Mesenchymal stem cell (in vitro differentiated cells and primary cell): ENCODE measurements around the gene C10orf71.

Experiments
- DNase-seq: peaks from one replicate; pipeline ENCODE4 v3.0.0-alpha.2; 2013
- H2AFZ ChIP-seq: one replicate; pipeline ENCODE4 v1.6.1; 2013; ENCODE audit warnings: low read depth, mild to moderate bottlenecking, control low read depth, inconsistent platforms, low read length, moderate library complexity
- H2AK5ac ChIP-seq: 2 replicates; pipeline ENCODE4 v1.6.1; 2013; ENCODE audit warnings: low read length, moderate library complexity, mild to moderate bottlenecking, inconsistent platforms; ENCODE audit not compliant: severe bottlenecking
- H2BK120ac ChIP-seq: one replicate; pipeline ENCODE4 v1.6.1; 2013; ENCODE audit warnings: low read depth, mild to moderate bottlenecking, inconsistent platforms, low read length, moderate library complexity
- H2BK12ac ChIP-seq, 2 experiments: one replicate each; pipeline ENCODE4 v1.6.1; 2013; ENCODE audit warnings: inconsistent platforms in 2 of 2, low read length in 2 of 2, mild to moderate bottlenecking in 2 of 2, moderate library complexity in 2 of 2, control low read depth in 1 of 2
- H2BK15ac ChIP-seq: one replicate; pipeline ENCODE4 v1.6.1; 2013; ENCODE audit warnings: mild to moderate bottlenecking, low read depth, inconsistent platforms; ENCODE audit not compliant: poor library complexity, severe bottlenecking
- H2BK5ac ChIP-seq: 2 replicates; pipeline ENCODE4 v1.6.1; 2013; ENCODE audit warnings: low read depth, mild to moderate bottlenecking, low read length, control low read depth, inconsistent platforms; ENCODE audit not compliant: poor library complexity, severe bottlenecking
- H3K14ac ChIP-seq, 2 experiments: one replicate each; pipeline ENCODE4 v1.6.1; 2013; ENCODE audit warnings: inconsistent platforms in 2 of 2, low read length in 2 of 2, control low read depth in 1 of 2, mild to moderate bottlenecking in 1 of 2, moderate library complexity in 1 of 2
- H3K18ac ChIP-seq, 2 experiments: one replicate each; pipeline ENCODE4 v1.6.1; 2013; ENCODE audit warnings: inconsistent platforms in 2 of 2, low read length in 2 of 2, control low read depth in 1 of 2, low read depth in 1 of 2, mild to moderate bottlenecking in 1 of 2
- H3K23ac ChIP-seq, 2 experiments: one replicate each; pipeline ENCODE4 v1.6.1; 2013; ENCODE audit warnings: inconsistent platforms in 2 of 2, low read length in 2 of 2, mild to moderate bottlenecking in 2 of 2, moderate library complexity in 2 of 2, control low read depth in 1 of 2
- H3K27ac ChIP-seq: 2 replicates; pipeline ENCODE4 v1.5.1; 2013; ENCODE audit warnings: mild to moderate bottlenecking, moderate library complexity, low read length, control low read depth, inconsistent platforms; ENCODE audit not compliant: poor library complexity, severe bottlenecking
- H3K27me3 ChIP-seq, 2 experiments: 2 replicates each; pipeline versions ENCODE4 v1.6.1 to v1.7.0; 2013; ENCODE audit warnings: low read length in 2 of 2, mild to moderate bottlenecking in 2 of 2, moderate library complexity in 2 of 2, control low read depth in 1 of 2, inconsistent platforms in 1 of 2; ENCODE audit not compliant: control insufficient read depth in 1 of 2, insufficient read depth in 1 of 2
- H3K36me3 ChIP-seq, 2 experiments: 2 replicates each; pipeline versions ENCODE4 v1.6.1 to v1.7.0; 2013; ENCODE audit warnings: low read length in 2 of 2, control low read depth in 1 of 2, inconsistent platforms in 1 of 2, low read depth in 1 of 2, mild to moderate bottlenecking in 1 of 2; ENCODE audit not compliant: insufficient read depth in 2 of 2, control insufficient read depth in 1 of 2
- H3K4ac ChIP-seq, 2 experiments: one replicate each; pipeline ENCODE4 v1.6.1; 2013; ENCODE audit warnings: inconsistent platforms in 2 of 2, low read length in 2 of 2, mild to moderate bottlenecking in 2 of 2, moderate library complexity in 2 of 2, control low read depth in 1 of 2, low read depth in 1 of 2
- H3K4me1 ChIP-seq: 2 replicates; pipeline ENCODE4 v1.6.1; 2013; ENCODE audit warnings: low read depth, low read length, control low read depth; ENCODE audit not compliant: control insufficient read depth, insufficient read depth
- H3K4me2 ChIP-seq: 2 replicates; pipeline ENCODE4 v1.6.1; 2013; ENCODE audit warnings: low read length, mild to moderate bottlenecking, inconsistent platforms; ENCODE audit not compliant: poor library complexity, severe bottlenecking
- H3K4me3 ChIP-seq, 2 experiments: 2 replicates each; pipeline versions ENCODE4 v1.5.1 to v1.7.0; 2013; ENCODE audit warnings: low read length in 2 of 2, mild to moderate bottlenecking in 2 of 2, control low read depth in 1 of 2, low read depth in 1 of 2; ENCODE audit not compliant: insufficient read depth in 1 of 2
- H3K79me1 ChIP-seq: replicated peaks from 2 replicates; pipeline ENCODE4 v1.6.1; 2013; ENCODE audit warnings: mild to moderate bottlenecking, control low read depth, low read length, inconsistent platforms; ENCODE audit not compliant: poor library complexity, severe bottlenecking
- H3K9ac ChIP-seq: 2 replicates; pipeline ENCODE4 v1.7.0; 2013; ENCODE audit warnings: mild to moderate bottlenecking, low read length, moderate library complexity
- H3K9me3 ChIP-seq: 2 replicates; pipeline ENCODE4 v1.7.0; 2013; ENCODE audit warnings: mild to moderate bottlenecking, low read length; ENCODE audit not compliant: control insufficient read depth
- H4K8ac ChIP-seq: one replicate; pipeline ENCODE4 v1.6.1; 2013; ENCODE audit warnings: inconsistent platforms, mild to moderate bottlenecking, low read length, moderate library complexity
- H4K91ac ChIP-seq: one replicate; pipeline ENCODE4 v1.6.1; 2013; ENCODE audit warnings: mild to moderate bottlenecking, low read length, inconsistent platforms
- WGBS: methylation state at CpG from one replicate; pipeline ENCODE4 v1.1.7; 2013; ENCODE audit warnings: mixed read lengths; 5-methylcytosine and 5-hydroxymethylcytosine counted together

C10orf71 gene

DNA sequence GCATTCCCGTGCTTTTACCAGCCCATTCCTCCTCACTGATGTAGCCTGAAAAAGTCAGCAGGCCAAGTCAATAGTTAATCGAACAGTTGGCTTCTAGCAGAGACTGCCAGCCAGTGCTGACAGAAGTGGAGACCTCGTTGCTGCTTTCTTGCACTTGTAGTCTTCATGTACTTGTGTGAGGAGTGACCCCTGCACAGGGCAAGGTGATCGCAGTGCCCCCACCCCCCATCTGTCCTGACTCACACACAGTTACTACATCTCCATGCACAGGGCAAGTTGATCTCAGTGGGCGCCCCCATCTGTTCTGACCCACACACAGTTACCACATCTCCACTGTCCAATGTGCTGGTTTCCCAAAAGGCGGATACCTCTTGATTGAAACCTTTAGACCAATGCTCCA lies 34.2 kb downstream of the C10orf71 start:
- Histone ChIP-seq H2BK12ac (no peak overlapping the region), H3K79me1 (no peaks in the 10 kb centered on the region), H3K9ac (no peak overlapping the region), H3K4me2 (no peak overlapping the region), H3K18ac (no peak overlapping the region), H3K23ac (no peak overlapping the region), H3K4me3 (no peak overlapping the region), H2AFZ (no peak overlapping the region), H4K8ac (no peak overlapping the region), H3K27me3 (peaks cover 0 to 69% of the 10 kb centered on the region in 2 experiments), H3K4ac (no peak overlapping the region), H3K4me1 (no peaks in the 10 kb centered on the region), H3K27ac (no peak overlapping the region), H2BK5ac (no peak overlapping the region), H2AK5ac (no peak overlapping the region), H3K14ac (no peak overlapping the region), H3K9me3 (no peaks in the 10 kb centered on the region), H4K91ac (no peak overlapping the region), H2BK120ac (no peak overlapping the region), H3K36me3 (no peaks in the 10 kb centered on the region), H2BK15ac (no peak overlapping the region)
- 83% methylated on average over 6 of the region's 6 CpGs for WGBS
- no peak for DNase-seq

DNA sequence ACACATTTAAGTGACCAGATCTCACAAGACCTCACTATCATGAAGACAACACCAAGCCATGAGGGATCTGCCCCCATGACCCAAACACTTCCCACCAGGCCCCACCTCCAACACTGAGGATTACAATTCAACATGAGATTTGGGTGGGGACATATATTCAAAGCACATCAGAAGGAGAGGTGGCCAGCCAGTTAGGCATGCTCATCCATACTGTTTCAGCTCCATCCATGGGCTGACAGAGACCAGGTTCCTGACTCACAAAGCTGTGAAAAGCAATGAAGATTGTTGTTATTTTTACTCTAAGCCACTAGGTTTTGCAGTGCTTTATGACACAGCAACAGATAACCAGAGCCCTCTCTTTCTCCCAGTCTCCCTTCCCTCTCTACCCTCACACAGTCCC lies 36.0 kb downstream of the C10orf71 start:
- Histone ChIP-seq H3K18ac (no peak overlapping the region), H3K27me3 (peaks cover 0 to 56% of the 10 kb centered on the region in 2 experiments), H2AFZ (no peak overlapping the region), H3K4ac (no peak overlapping the region), H3K4me1 (no peaks in the 10 kb centered on the region), H2AK5ac (no peak overlapping the region), H3K23ac (no peak overlapping the region), H3K4me3 (no peak overlapping the region), H2BK5ac (no peak overlapping the region), H2BK15ac (no peak overlapping the region), H3K9ac (no peak overlapping the region), H3K14ac (no peak overlapping the region), H4K8ac (no peak overlapping the region), H4K91ac (no peak overlapping the region), H3K36me3 (no peaks in the 10 kb centered on the region), H3K4me2 (no peak overlapping the region), H2BK120ac (no peak overlapping the region), H3K27ac (no peak overlapping the region), H2BK12ac (no peak overlapping the region), H3K79me1 (no peaks in the 10 kb centered on the region), H3K9me3 (no peaks in the 10 kb centered on the region)
- DNase-seq = no peak

GRCh38 chr10:49335364-49335972 lies 36.5 kb downstream of the C10orf71 start:
- no peak overlapping the region for H2BK12ac ChIP-seq
- no peaks in the 10 kb centered on the region for H3K79me1 ChIP-seq
- no peak overlapping the region for H3K14ac ChIP-seq
- no peak overlapping the region for H3K4me2 ChIP-seq
- H2AK5ac ChIP-seq = no peak overlapping the region
- no peak for DNase-seq
- no peak overlapping the region for H3K23ac ChIP-seq
- no peak overlapping the region for H3K27ac ChIP-seq
- H2BK120ac ChIP-seq = no peak overlapping the region
- no peaks in the 10 kb centered on the region for H3K9me3 ChIP-seq
- H3K9ac ChIP-seq = no peak overlapping the region
- H2AFZ ChIP-seq = no peak overlapping the region
- no peak overlapping the region for H3K18ac ChIP-seq
- no peak overlapping the region for H4K91ac ChIP-seq
- no peaks in the 10 kb centered on the region for H3K4me1 ChIP-seq
- H2BK15ac ChIP-seq = no peak overlapping the region
- no peak overlapping the region for H4K8ac ChIP-seq
- peaks cover 0 to 51% of the 10 kb centered on the region in 2 experiments for H3K27me3 ChIP-seq
- no peaks in the 10 kb centered on the region for H3K36me3 ChIP-seq
- no peak overlapping the region for H3K4me3 ChIP-seq
- H2BK5ac ChIP-seq = no peak overlapping the region
- H3K4ac ChIP-seq = no peak overlapping the region
- 53% methylated on average over 1 of the region's 1 CpG for WGBS

GRCh38 chr10:49338604-49339003 lies 39.6 kb downstream of the C10orf71 start:
- Histone ChIP-seq H3K4ac (no peak overlapping the region), H3K18ac (no peak overlapping the region), H3K4me3 (no peak overlapping the region), H3K4me1 (no peaks in the 10 kb centered on the region), H3K23ac (no peak overlapping the region), H3K9me3 (no peaks in the 10 kb centered on the region), H2AFZ (no peak overlapping the region), H4K8ac (no peak overlapping the region), H2AK5ac (no peak overlapping the region), H3K9ac (no peak overlapping the region), H3K27me3 (peaks cover 0 to 24% of the 10 kb centered on the region in 2 experiments), H2BK15ac (no peak overlapping the region), H2BK120ac (no peak overlapping the region), H3K36me3 (no peaks in the 10 kb centered on the region), H3K27ac (no peak overlapping the region), H3K79me1 (no peaks in the 10 kb centered on the region), H2BK12ac (no peak overlapping the region), H2BK5ac (no peak overlapping the region), H3K14ac (no peak overlapping the region), H4K91ac (no peak overlapping the region), H3K4me2 (no peak overlapping the region)
- WGBS = 58% methylated on average over 1 of the region's 1 CpG
- DNase-seq = no peak
